Neutrophil (primary cell): ENCODE measurements around the gene PARP15.

Source experiments
- H3K27ac ChIP-seq: fragments of 200-600 bp; sonication (generic); 2 replicates; pipeline ENCODE4 v1.5.1; 2016; ENCODE audit warnings: mild to moderate bottlenecking, moderate library complexity
- H3K27me3 ChIP-seq: fragments of 200-600 bp; sonication (generic); 2 replicates; pipeline ENCODE4 v1.6.0; 2016; ENCODE audit warnings: mild to moderate bottlenecking
- H3K36me3 ChIP-seq: fragments of 200-600 bp; sonication (generic); 2 replicates; pipeline ENCODE4 v1.5.1; 2017
- H3K4me1 ChIP-seq, 2 experiments: fragments of 200-600 bp in 1 of 2; sonication (generic) in 1 of 2; 1 replicate in 1 of 2; 2 replicates in 1 of 2; pipeline versions ENCODE4 v1.5.1 to v1.6.1; 2013 to 2016; ENCODE audit warnings: low read depth in 1 of 2, low read length in 1 of 2, mild to moderate bottlenecking in 1 of 2, moderate library complexity in 1 of 2; ENCODE audit not compliant: control insufficient read depth in 1 of 2, insufficient read depth in 1 of 2
- H3K4me3 ChIP-seq, 2 experiments: fragments of 200-600 bp in 1 of 2; sonication (generic) in 1 of 2; 1 replicate in 1 of 2; 2 replicates in 1 of 2; pipeline ENCODE4 v1.5.1; 2013 to 2016; ENCODE audit warnings: low read depth in 1 of 2, low read length in 1 of 2, mild to moderate bottlenecking in 1 of 2, moderate library complexity in 1 of 2
- H3K9me3 ChIP-seq: fragments of 200-600 bp; sonication (generic); 2 replicates; pipeline ENCODE4 v1.5.1; 2016
- CTCF ChIP-seq: fragments of 200-600 bp; sonication (generic); IDR thresholded peaks from 2 replicates; pipeline ENCODE4 v1.5.1; 2016; ENCODE audit warnings: antibody characterized with exemption

Gene PARP15

GRCh38 chr3:122678506-122678905 is 101.1 kb downstream of the PARP15 start:
- Histone ChIP-seq H3K27ac (peak overlapping the region; percentile 87), H3K4me3 (peak overlapping the region; percentile 48 to 84), H3K4me1 (peaks cover 35 to 36% of the 10 kb centered on the region in 2 experiments), H3K9me3 (no peaks in the 10 kb centered on the region), H3K36me3 (no peaks in the 10 kb centered on the region), H3K27me3 (no peaks in the 10 kb centered on the region)
- no peak for TF ChIP-seq CTCF

GRCh38 chr3:122679085-122679881 is 101.8 kb downstream of the PARP15 start:
- Histone ChIP-seq H3K27ac (peak overlapping the region; percentile 87), H3K4me1 (peaks cover 35 to 36% of the 10 kb centered on the region in 2 experiments), H3K4me3 (peak overlapping the region; percentile 48 to 84), H3K9me3 (no peaks in the 10 kb centered on the region), H3K27me3 (no peaks in the 10 kb centered on the region), H3K36me3 (no peaks in the 10 kb centered on the region)
- peak; percentile 55 for TF ChIP-seq CTCF

- Histone ChIP-seq H3K27me3 (no peaks in the 10 kb centered on the region), H3K9me3 (no peaks in the 10 kb centered on the region), H3K4me1 (peaks cover 35 to 36% of the 10 kb centered on the region in 2 experiments), H3K27ac (peak overlapping the region; percentile 87), H3K36me3 (no peaks in the 10 kb centered on the region), H3K4me3 (peak overlapping the region; percentile 72 to 84)
- TF ChIP-seq CTCF, result no peak
Observed at GRCh38 chr3:122679882-122680474, 102.5 kb downstream of the PARP15 start.

- Histone ChIP-seq H3K36me3 (peaks cover 4% of the 10 kb centered on the region), H3K27ac (peak within 1 kb of the TSS; percentile 87), H3K27me3 (no peaks in the 10 kb centered on the region), H3K4me3 (peak within 1 kb of the TSS; percentile 72 to 84), H3K9me3 (no peaks in the 10 kb centered on the region), H3K4me1 (peaks cover 35 to 36% of the 10 kb centered on the region in 2 experiments)
- no peak for TF ChIP-seq CTCF
Observed at GRCh38 chr3:122680475-122681283, 103.2 kb downstream of the PARP15 start, which contains the start of gene PARP14. PARP14 (plus strand) TSS chr3:122680839; CDS start chr3:122680884, 45 bp downstream.

GRCh38 chr3:122681284-122681973 is 104.0 kb downstream of the PARP15 start:
- H3K27ac ChIP-seq, result peak overlapping the region; percentile 87
- H3K4me1 ChIP-seq, result peaks cover 35 to 36% of the 10 kb centered on the region in 2 experiments
- no peak for TF ChIP-seq CTCF
- no peaks in the 10 kb centered on the region for H3K9me3 ChIP-seq
- H3K36me3 ChIP-seq, result peaks cover 11% of the 10 kb centered on the region
- peak overlapping the region; percentile 72 to 84 for H3K4me3 ChIP-seq
- H3K27me3 ChIP-seq, result no peaks in the 10 kb centered on the region
